C4-2B (cell line): ENCODE measurements around the gene TSFM.

ENCODE experiments used
- ZFX ChIP-seq: fragments of 450-650 bp; IDR thresholded peaks from 2 replicates; pipeline ENCODE4 v1.6.1; 2017
- TF ChIP-seq, protein P1 (sequence below): fragments of 450-650 bp; conservative IDR thresholded peaks from 2 replicates; pipeline ENCODE4 v1.5.1; 2017; ENCODE audit warnings: mild to moderate bottlenecking

DNA sequence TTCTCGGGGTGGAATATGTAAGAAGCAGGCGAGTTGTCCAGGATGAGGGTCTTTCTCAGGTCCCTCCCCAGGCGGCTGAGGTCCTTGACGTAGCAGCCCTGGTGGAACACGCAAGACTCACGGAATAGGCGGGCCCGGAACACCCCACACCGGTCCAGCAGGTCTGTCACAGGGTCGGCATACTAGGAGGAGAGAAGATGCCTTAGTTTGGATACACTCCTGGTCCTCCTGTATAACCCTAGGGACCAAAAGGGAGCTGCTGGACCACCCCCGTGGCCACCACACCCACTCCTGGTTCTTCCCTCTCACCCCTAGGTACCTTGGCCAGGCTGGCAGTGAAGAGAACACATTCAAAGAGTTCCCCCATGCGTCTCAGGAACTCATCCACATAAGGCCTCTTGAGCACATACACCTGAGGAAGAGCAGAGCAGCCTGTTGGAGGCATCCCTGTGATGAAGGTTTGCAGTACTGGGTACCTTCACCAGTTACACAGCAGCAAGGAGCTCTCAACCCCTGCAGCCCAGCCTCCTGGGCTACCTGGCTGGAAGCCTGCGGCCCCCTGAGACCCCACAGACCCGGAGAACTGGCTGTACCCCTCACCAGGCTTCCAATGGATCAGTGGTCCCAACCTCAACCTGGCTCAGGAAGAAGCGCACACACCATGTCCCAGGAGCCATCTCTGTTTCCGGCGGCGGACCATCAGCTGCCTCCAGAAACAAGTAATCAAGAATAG is 41.5 kb downstream of the TSFM start:
- TF ChIP-seq, protein P1, sequence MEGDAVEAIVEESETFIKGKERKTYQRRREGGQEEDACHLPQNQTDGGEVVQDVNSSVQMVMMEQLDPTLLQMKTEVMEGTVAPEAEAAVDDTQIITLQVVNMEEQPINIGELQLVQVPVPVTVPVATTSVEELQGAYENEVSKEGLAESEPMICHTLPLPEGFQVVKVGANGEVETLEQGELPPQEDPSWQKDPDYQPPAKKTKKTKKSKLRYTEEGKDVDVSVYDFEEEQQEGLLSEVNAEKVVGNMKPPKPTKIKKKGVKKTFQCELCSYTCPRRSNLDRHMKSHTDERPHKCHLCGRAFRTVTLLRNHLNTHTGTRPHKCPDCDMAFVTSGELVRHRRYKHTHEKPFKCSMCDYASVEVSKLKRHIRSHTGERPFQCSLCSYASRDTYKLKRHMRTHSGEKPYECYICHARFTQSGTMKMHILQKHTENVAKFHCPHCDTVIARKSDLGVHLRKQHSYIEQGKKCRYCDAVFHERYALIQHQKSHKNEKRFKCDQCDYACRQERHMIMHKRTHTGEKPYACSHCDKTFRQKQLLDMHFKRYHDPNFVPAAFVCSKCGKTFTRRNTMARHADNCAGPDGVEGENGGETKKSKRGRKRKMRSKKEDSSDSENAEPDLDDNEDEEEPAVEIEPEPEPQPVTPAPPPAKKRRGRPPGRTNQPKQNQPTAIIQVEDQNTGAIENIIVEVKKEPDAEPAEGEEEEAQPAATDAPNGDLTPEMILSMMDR = no peak
- no peak for TF ChIP-seq ZFX
